ENCODE data around the gene SLC4A1AP. TPM values are rescaled to one million over a fixed set of nuclear protein-coding genes. Genes with fewer than 3 reads are reported as not detected.
"Not testable (repeated sequence)": the region's sequence is repeated elsewhere in the genome, so short reads cannot be mapped to it uniquely, and the experiment has no call there.

SLC4A1AP gene
- total RNA-seq, 1 experiment from 2014 or later: 20.8 TPM

DNA sequence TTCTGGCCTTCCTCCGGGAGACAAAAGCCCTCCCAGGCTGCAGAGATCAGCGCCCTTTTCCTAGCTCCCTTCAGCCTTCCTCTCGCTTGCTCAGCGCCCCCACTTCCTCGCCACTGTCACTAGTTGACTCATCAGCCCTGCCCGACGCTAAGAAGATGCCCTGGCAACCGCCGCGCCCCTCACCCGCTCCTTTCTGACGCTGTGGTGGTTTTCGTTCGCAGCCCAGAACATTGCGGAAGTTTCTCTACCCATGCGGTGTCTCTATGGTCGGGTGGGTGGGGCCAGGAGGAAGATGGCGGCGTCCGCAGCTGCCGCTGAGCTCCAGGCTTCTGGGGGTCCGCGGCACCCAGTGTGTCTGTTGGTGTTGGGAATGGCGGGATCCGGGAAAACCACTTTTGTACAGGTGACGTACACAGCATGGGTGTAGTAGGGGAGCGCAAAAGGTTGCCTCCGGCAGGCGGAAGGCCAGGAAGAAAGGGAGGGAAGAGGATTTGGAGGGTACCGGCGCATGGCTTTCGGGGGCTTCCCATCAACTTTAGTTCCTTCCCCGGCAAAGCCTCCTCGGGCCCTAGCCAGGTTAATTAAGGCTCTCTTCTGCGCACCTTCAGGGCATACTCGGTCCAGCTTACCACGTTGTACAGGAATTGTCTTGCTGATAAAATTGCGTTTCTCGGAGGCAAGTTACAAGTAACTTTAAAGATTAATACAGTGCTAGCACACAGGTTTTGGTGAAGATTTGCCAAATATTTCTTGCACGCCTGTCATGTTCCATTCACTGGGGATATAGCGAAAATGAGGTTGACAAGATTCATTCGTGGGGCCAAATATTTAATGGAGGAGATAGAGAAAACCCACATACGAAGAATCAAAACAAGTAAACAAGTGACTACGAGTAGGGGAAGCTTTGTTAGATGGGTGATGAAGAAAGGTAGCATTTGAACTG, 34.7 kb upstream of the SLC4A1AP start, which contains the start of the genes CCDC121 and GPN1:
CCDC121 (minus strand) TSS at position 246 of the 943 bp plus-strand sequence. CDS start 1,213 bp downstream, outside the sequence.
GPN1 (plus strand) TSS at position 284 of the 943 bp plus-strand sequence; CDS start at position 293, 9 bp downstream.
- H2AK5ac ChIP-seq (ENCODE audit: insufficient read length, low read length): no peak within 1 kb of the TSS
- no peak within 1 kb of the TSS for H2BK120ac ChIP-seq (ENCODE audit: low read depth, low read length, poor library complexity, severe bottlenecking)
- H3K36me3 Mint-ChIP-seq (ENCODE audit: insufficient read depth in 1 of 3, low read depth in 3 of 3): peaks cover 10 to 40% (median 25%) of the 10 kb centered on the region in 3 experiments
- no peak within 1 kb of the TSS for H3K56ac ChIP-seq (ENCODE audit: insufficient read length, low read depth, low read length)
- H3K4ac ChIP-seq (ENCODE audit: low read depth, low read length): no peak within 1 kb of the TSS
- H3K27me3 Mint-ChIP-seq (ENCODE audit: low read depth): no peaks in the 10 kb centered on the region
- peak within 1 kb of the TSS; percentile 83 for H3K9ac ChIP-seq (ENCODE audit: extremely low read depth, insufficient read length, low read length)
- DNase-seq: peak; percentile 88
- H3T11ph ChIP-seq (ENCODE audit: low read length): no peak within 1 kb of the TSS
- H3K14ac ChIP-seq (ENCODE audit: insufficient read depth, low read length): peak within 1 kb of the TSS; percentile 61
- no peak within 1 kb of the TSS for H4K8ac ChIP-seq (replicated peaks; ENCODE audit: insufficient read length, low read depth, low read length)
- H3K79me1 ChIP-seq (ENCODE audit: insufficient read depth, low read depth, low read length, poor library complexity, severe bottlenecking): no peaks in the 10 kb centered on the region
- H3K4me3 Mint-ChIP-seq: no peak within 1 kb of the TSS
- peaks cover 3% of the 10 kb centered on the region for H3K23me2 ChIP-seq (ENCODE audit: insufficient read length, low read depth, low read length, poor library complexity, severe bottlenecking)
- H2BK15ac ChIP-seq (ENCODE audit: low read depth, low read length): no peak within 1 kb of the TSS
- no peaks in the 10 kb centered on the region for H3K27me3 ChIP-seq (ENCODE audit: insufficient read depth, low read length)
- no peaks in the 10 kb centered on the region for H3K79me2 ChIP-seq (ENCODE audit: insufficient read depth, low read length)
- peak within 1 kb of the TSS; percentile 52 for H3K4me2 ChIP-seq (ENCODE audit: insufficient read depth, insufficient read length, low read length)
- no peak within 1 kb of the TSS for H3K27ac Mint-ChIP-seq
- no CpG with 5 or more reads among the region's 44 CpGs for WGBS (ENCODE audit: extremely low coverage, insufficient read length, low lambda C conversion rate)
- no peak within 1 kb of the TSS for H2BK5ac ChIP-seq (ENCODE audit: insufficient read length, low read length)
- H3K4me1 ChIP-seq (ENCODE audit: insufficient read depth, low read length): no peaks in the 10 kb centered on the region
- H3K18ac ChIP-seq (ENCODE audit: insufficient read length, low read depth, low read length): peak within 1 kb of the TSS; percentile 45
- no peaks in the 10 kb centered on the region for H4K20me1 ChIP-seq (ENCODE audit: control insufficient read depth, insufficient read depth, insufficient read length)
- H3K9me3 Mint-ChIP-seq: no peaks in the 10 kb centered on the region
- no peak within 1 kb of the TSS for H3K27ac ChIP-seq (ENCODE audit: insufficient read length, low read depth, low read length)
- TF ChIP-seq, protein P1, sequence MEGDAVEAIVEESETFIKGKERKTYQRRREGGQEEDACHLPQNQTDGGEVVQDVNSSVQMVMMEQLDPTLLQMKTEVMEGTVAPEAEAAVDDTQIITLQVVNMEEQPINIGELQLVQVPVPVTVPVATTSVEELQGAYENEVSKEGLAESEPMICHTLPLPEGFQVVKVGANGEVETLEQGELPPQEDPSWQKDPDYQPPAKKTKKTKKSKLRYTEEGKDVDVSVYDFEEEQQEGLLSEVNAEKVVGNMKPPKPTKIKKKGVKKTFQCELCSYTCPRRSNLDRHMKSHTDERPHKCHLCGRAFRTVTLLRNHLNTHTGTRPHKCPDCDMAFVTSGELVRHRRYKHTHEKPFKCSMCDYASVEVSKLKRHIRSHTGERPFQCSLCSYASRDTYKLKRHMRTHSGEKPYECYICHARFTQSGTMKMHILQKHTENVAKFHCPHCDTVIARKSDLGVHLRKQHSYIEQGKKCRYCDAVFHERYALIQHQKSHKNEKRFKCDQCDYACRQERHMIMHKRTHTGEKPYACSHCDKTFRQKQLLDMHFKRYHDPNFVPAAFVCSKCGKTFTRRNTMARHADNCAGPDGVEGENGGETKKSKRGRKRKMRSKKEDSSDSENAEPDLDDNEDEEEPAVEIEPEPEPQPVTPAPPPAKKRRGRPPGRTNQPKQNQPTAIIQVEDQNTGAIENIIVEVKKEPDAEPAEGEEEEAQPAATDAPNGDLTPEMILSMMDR (conservative IDR thresholded peaks at IDR 0.05): no peak
- H4K5ac ChIP-seq (ENCODE audit: insufficient read length, low read depth, low read length): no peak within 1 kb of the TSS
- H2AFZ ChIP-seq (ENCODE audit: low read length): no peak within 1 kb of the TSS
- no peaks in the 10 kb centered on the region for H3K9me3 ChIP-seq (ENCODE audit: control insufficient read depth, low read depth, low read length)
- H3K4me1 Mint-ChIP-seq: peaks cover 5 to 21% of the 10 kb centered on the region in 2 experiments
- H2BK12ac ChIP-seq (ENCODE audit: insufficient read length, low read depth, low read length): no peak within 1 kb of the TSS
- no peak within 1 kb of the TSS for H3K23ac ChIP-seq (ENCODE audit: insufficient read length, low read depth, low read length)
- H2BK20ac ChIP-seq (ENCODE audit: low read depth, low read length, poor library complexity, severe bottlenecking): no peak within 1 kb of the TSS
- H4K91ac ChIP-seq (ENCODE audit: insufficient read length, low read depth, low read length): no peak within 1 kb of the TSS

DNA sequence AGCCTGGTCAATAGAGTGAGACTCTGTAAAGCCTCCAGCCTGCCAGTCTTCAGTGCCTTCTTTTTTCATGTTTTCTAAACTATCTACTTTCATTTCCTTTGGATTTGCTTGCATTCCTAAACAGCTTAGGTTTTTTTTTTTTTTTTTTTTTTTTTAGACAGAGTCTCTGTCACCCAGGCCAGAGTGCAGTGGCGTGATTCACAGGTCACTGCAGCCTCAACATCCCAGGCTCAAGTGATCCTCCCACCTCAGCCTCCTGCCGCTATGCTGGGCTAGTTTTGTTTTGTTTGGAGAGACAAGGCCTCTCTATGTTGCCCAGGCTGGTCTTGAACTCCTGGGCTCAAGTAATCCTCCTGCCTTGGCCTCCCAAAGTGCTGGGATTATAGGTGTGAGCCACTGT, 33.4 kb upstream of the SLC4A1AP start:
- not testable (repeated sequence) for H2BK120ac ChIP-seq (ENCODE audit: low read depth, low read length, poor library complexity, severe bottlenecking); H3K9me3 Mint-ChIP-seq; H4K8ac ChIP-seq (replicated peaks; ENCODE audit: insufficient read length, low read depth, low read length); H3K27me3 Mint-ChIP-seq (ENCODE audit: low read depth); H3K14ac ChIP-seq (ENCODE audit: insufficient read depth, low read length); H3K4me2 ChIP-seq (ENCODE audit: insufficient read depth, insufficient read length, low read length); H3K9ac ChIP-seq (ENCODE audit: extremely low read depth, insufficient read length, low read length); H3K79me2 ChIP-seq (ENCODE audit: insufficient read depth, low read length); H3K56ac ChIP-seq (ENCODE audit: insufficient read length, low read depth, low read length); H3K27ac ChIP-seq (ENCODE audit: insufficient read length, low read depth, low read length); H4K20me1 ChIP-seq (ENCODE audit: control insufficient read depth, insufficient read depth, insufficient read length); H4K5ac ChIP-seq (ENCODE audit: insufficient read length, low read depth, low read length); H3K23ac ChIP-seq (ENCODE audit: insufficient read length, low read depth, low read length); H3K23me2 ChIP-seq (ENCODE audit: insufficient read length, low read depth, low read length, poor library complexity, severe bottlenecking); H3K4me1 ChIP-seq (ENCODE audit: insufficient read depth, low read length); H2BK15ac ChIP-seq (ENCODE audit: low read depth, low read length); H3K27ac Mint-ChIP-seq; H3K4ac ChIP-seq (ENCODE audit: low read depth, low read length); H4K91ac ChIP-seq (ENCODE audit: insufficient read length, low read depth, low read length); H2AFZ ChIP-seq (ENCODE audit: low read length); H3K9me3 ChIP-seq (ENCODE audit: control insufficient read depth, low read depth, low read length); H3K79me1 ChIP-seq (ENCODE audit: insufficient read depth, low read depth, low read length, poor library complexity, severe bottlenecking); H2BK12ac ChIP-seq (ENCODE audit: insufficient read length, low read depth, low read length); H3K4me3 Mint-ChIP-seq; H2AK5ac ChIP-seq (ENCODE audit: insufficient read length, low read length); H3T11ph ChIP-seq (ENCODE audit: low read length); H2BK20ac ChIP-seq (ENCODE audit: low read depth, low read length, poor library complexity, severe bottlenecking); H3K27me3 ChIP-seq (ENCODE audit: insufficient read depth, low read length); H3K18ac ChIP-seq (ENCODE audit: insufficient read length, low read depth, low read length); H2BK5ac ChIP-seq (ENCODE audit: insufficient read length, low read length); DNase-seq
- no CpG with 5 or more reads among the region's 2 CpGs for WGBS (ENCODE audit: extremely low coverage, insufficient read length, low lambda C conversion rate)
- Mint-ChIP-seq H3K4me1 (peaks cover 5 to 21% of the 10 kb centered on the region in 2 experiments), H3K36me3 (ENCODE audit: insufficient read depth in 1 of 3, low read depth in 3 of 3) (peaks cover 16 to 44% (median 36%) of the 10 kb centered on the region in 3 experiments)

All from H9 (cell line).